GM18858 (cell line): ENCODE data around the gene FBXW11.
"Not testable (repeated sequence)": the region's sequence is repeated elsewhere in the genome, so short reads cannot be mapped to it uniquely, and the experiment has no call there.

Experiments
- ATAC-seq: cut with Tn5 transposase; IDR thresholded peaks from one replicate; pipeline ENCODE4 v1.9.1; 2021; ENCODE audit not compliant: unreplicated experiment

Gene FBXW11

GRCh38 chr5:172020110-172020786 is 13.8 kb upstream of the FBXW11 start:
- not testable (repeated sequence) for ATAC-seq

GRCh38 chr5:172015346-172015745 is 8.9 kb upstream of the FBXW11 start:
- no peak for ATAC-seq

DNA sequence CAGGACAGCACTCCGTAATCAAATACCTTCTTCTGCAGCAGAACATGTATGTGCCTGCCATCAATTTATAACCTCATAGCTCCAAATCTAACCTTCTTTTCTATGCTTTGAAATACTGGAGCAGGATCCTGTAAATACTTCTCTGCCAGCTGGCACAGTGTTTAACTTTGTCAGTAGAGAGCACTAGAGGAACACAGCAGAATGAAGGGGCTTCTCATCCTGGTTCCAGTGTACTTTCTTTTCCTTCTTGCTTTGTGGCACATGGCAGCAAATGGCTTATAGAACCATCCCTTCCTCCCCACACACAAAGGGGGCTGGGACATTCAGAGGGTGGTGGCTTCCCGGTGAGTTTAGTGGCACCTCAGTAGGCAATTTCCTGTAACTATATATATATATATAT is 3.8 kb upstream of the FBXW11 start:
- ATAC-seq, result no peak

DNA sequence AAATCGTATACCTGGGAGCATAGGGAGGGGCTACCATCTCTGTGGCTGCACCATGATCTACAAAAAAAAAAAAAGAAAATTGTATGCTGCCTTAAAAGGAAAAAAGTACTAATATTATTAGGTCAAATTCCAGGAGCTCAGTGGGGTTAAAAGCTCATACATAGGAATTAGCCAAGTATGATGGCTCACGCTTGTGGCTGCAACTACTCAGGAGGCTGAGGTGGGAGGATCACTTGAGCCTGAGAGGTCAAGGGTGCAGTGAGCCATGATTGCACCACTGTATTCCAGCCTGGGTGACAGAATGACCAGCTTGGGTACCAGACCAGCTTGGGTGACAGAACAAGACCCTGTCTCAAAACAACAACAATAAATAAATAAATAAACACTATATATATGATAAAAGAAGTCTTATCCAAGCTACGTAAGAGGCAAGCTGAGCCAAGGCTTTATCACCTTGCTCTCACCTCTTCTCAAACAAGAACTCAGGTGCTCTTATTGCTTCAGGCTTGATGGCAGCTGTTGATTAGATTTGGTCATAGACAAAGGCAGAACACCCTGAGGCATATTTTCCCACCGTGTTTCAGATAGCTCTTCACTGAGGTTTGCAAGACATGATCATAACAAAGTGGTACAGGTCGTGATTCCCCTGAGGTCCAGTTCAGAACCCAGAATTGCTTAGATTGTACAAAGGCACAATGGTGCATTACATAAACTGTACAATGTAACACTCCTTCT is 3.3 kb upstream of the FBXW11 start:
- no peak for ATAC-seq

GRCh38 chr5:172008689-172009141 is 2.3 kb upstream of the FBXW11 start:
- ATAC-seq, result no peak

- no peak for ATAC-seq
Measured at GRCh38 chr5:172008111-172008455, 1.6 kb upstream of the FBXW11 start.

GRCh38 chr5:172007175-172008110 is 1.0 kb upstream of the FBXW11 start:
- no peak for ATAC-seq

- ATAC-seq, result no peak
Measured at GRCh38 chr5:172005708-172006320, 624 bp downstream of the FBXW11 start.

DNA sequence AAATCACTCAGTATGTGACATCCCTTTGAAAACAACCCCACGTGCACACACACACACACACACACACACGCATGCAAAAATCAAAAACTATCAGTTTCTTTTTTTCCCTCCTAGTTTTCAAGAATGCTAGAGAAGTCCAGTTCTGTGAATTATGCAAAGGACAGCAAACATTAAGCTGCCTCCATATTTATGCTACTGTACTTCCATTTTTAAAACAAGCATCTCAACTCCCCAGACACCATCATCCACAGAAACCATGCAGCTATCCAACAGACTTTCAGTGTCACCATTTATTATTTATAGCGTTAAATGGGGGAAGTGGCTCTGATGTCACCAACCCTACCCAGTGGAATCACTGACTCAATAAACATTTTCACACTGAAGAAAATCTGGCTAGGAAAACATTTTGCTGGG is 1.6 kb downstream of the FBXW11 start:
- no peak for ATAC-seq

DNA sequence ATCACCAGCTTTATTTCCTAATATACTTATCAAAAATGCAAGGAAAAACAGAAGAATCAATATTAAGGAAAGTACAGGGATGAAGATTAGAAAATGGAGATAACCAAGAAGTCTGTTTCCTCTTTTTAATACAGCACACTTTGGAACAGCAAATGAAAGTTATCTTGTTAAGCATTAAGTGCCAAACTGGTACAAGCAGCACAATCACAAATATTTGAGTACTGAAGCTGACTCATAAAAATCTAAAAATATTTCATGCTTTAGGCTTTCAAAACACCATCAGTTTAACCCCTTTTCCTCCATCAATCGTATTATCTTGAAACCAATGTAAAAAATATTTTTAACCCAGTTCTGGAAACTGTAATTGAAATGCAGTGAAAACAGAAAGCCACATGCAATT is 2.7 kb downstream of the FBXW11 start:
- no peak for ATAC-seq

- no peak for ATAC-seq
Measured at GRCh38 chr5:172002840-172003512, 3.5 kb downstream of the FBXW11 start.

- no peak for ATAC-seq
Measured at GRCh38 chr5:172002310-172002709, 4.1 kb downstream of the FBXW11 start.

GRCh38 chr5:171999877-172000276 is 6.6 kb downstream of the FBXW11 start:
- peak; percentile 53 for ATAC-seq

GRCh38 chr5:171999100-171999499 is 7.3 kb downstream of the FBXW11 start:
- ATAC-seq, result no peak

GRCh38 chr5:171997011-171997410 is 9.4 kb downstream of the FBXW11 start:
- no peak for ATAC-seq

DNA sequence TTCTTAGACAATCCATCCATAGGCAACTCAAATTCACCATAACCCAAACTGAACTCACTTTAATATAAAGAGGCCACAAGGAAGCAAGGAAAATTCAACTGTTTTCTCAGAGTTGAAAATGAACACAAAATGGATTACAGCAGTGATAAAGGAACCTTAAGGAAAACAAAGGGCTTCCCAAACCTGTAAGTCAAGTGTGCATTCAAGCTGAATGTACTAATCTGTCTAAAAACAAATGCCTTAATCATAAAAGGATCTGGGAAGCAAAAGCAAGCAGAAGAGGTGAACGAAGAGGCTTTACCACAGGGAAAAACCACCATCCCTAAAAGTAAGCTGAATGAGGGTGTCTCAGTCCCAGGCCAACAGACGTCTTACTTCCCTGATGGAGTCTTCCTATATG is 13.6 kb downstream of the FBXW11 start:
- no peak for ATAC-seq

GRCh38 chr5:171992305-171992704 is 14.1 kb downstream of the FBXW11 start:
- ATAC-seq, result no peak

DNA sequence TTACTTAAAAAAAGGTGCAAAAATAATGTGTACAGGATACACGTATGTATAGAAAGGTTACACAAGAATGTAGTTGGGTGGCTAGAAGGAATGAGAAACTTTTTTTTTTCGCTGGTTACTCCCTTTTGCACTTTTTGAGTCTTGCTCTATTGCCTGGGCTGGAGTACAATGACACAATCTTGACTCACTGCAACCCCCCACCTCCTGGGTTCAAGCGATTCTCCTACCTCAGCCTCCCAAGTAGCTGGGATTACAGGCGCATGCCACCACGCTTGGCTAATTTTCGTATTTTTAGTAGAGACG is 15.8 kb downstream of the FBXW11 start:
- no peak for ATAC-seq

GRCh38 chr5:171989946-171990712 is 16.3 kb downstream of the FBXW11 start:
- no peak for ATAC-seq

- ATAC-seq, result peak; percentile 67
Measured at GRCh38 chr5:171989276-171989675, 17.2 kb downstream of the FBXW11 start.
